Measurements from ENCODE around the gene ZNF646.

ZNF646 gene

GRCh38 chr16:31105677-31106213 is 31.5 kb downstream of the ZNF646 start:
- Histone ChIP-seq H2AFZ (ENCODE audit: low read depth, low read length, severe bottlenecking) (peak overlapping the region; percentile 89), H3F3A (ENCODE audit: insufficient read depth) (0 out of 2 replicates have a peak, but pooled peaks cover 11% of the 10 kb centered on the region), H3K4me2 (ENCODE audit: low read depth, low read length, poor library complexity, severe bottlenecking) (peak overlapping the region; percentile 10), H3K9ac (ENCODE audit: low read length) (peak overlapping the region; percentile 35; the same call in 1 of the 2 replicates), H3K79me2 (ENCODE audit: insufficient read depth, low read length) (0 out of 2 replicates have a peak, but pooled peaks cover 7% of the 10 kb centered on the region), H3K27ac (ENCODE audit: low read depth, low read length) (no peak overlapping the region), H3K9me3 (ENCODE audit: insufficient read depth, low read length) (no peaks in the 10 kb centered on the region), H3K36me3 (ENCODE audit: low read length) (no peaks in the 10 kb centered on the region), H4K20me1 (ENCODE audit: low read depth, low read length) (no peaks in the 10 kb centered on the region), H3K27me3 (ENCODE audit: low read length) (no peaks in the 10 kb centered on the region), H3K9me2 (replicated peaks; ENCODE audit: insufficient read depth, low read length) (no peaks in the 10 kb centered on the region), H3K4me3 (ENCODE audit: insufficient read depth, low read length, poor library complexity, severe bottlenecking) (no peak overlapping the region)
- TF ChIP-seq EZH2phosphoT487 (conservative IDR thresholded peaks at IDR 0.05; ENCODE audit: low read length) (no peak), CTCF (IDR thresholded peaks at IDR 0.05; ENCODE audit: insufficient read depth, low read length, poor library complexity, severe bottlenecking) (peak; percentile 41)

- Histone ChIP-seq H3K9me2 (replicated peaks; ENCODE audit: insufficient read depth, low read length) (no peaks in the 10 kb centered on the region), H3K27me3 (ENCODE audit: low read length) (no peaks in the 10 kb centered on the region), H3K9ac (ENCODE audit: low read length) (0 out of 2 replicates have a peak overlapping the region, but pooled peaks have one; percentile 86), H3K4me2 (ENCODE audit: low read depth, low read length, poor library complexity, severe bottlenecking) (peak overlapping the region; percentile 98), H3K27ac (ENCODE audit: low read depth, low read length) (0 out of 2 replicates have a peak overlapping the region, but pooled peaks have one; percentile 28), H3K36me3 (ENCODE audit: low read length) (no peaks in the 10 kb centered on the region), H3K4me3 (ENCODE audit: insufficient read depth, low read length, poor library complexity, severe bottlenecking) (no peak overlapping the region), H4K20me1 (ENCODE audit: low read depth, low read length) (no peaks in the 10 kb centered on the region), H3K79me2 (ENCODE audit: insufficient read depth, low read length) (0 out of 2 replicates have a peak, but pooled peaks cover 7% of the 10 kb centered on the region), H3F3A (ENCODE audit: insufficient read depth) (0 out of 2 replicates have a peak, but pooled peaks cover 11% of the 10 kb centered on the region), H2AFZ (ENCODE audit: low read depth, low read length, severe bottlenecking) (no peak overlapping the region), H3K9me3 (ENCODE audit: insufficient read depth, low read length) (no peaks in the 10 kb centered on the region)
- TF ChIP-seq EZH2phosphoT487 (conservative IDR thresholded peaks at IDR 0.05; ENCODE audit: low read length) (no peak), CTCF (IDR thresholded peaks at IDR 0.05; ENCODE audit: insufficient read depth, low read length, poor library complexity, severe bottlenecking) (no peak)
Measured at GRCh38 chr16:31106509-31107464, 32.6 kb downstream of the ZNF646 start.

- Histone ChIP-seq H3K4me3 (ENCODE audit: insufficient read depth, low read length, poor library complexity, severe bottlenecking) (peak overlapping the region; percentile 74), H3K4me2 (ENCODE audit: low read depth, low read length, poor library complexity, severe bottlenecking) (peak overlapping the region; percentile 98), H3K79me2 (ENCODE audit: insufficient read depth, low read length) (0 out of 2 replicates have a peak, but pooled peaks cover 7% of the 10 kb centered on the region), H3F3A (ENCODE audit: insufficient read depth) (0 out of 2 replicates have a peak, but pooled peaks cover 11% of the 10 kb centered on the region), H3K27me3 (ENCODE audit: low read length) (no peaks in the 10 kb centered on the region), H3K9me3 (ENCODE audit: insufficient read depth, low read length) (no peaks in the 10 kb centered on the region), H3K36me3 (ENCODE audit: low read length) (no peaks in the 10 kb centered on the region), H3K9me2 (replicated peaks; ENCODE audit: insufficient read depth, low read length) (no peaks in the 10 kb centered on the region), H3K9ac (ENCODE audit: low read length) (peak overlapping the region; percentile 86), H4K20me1 (ENCODE audit: low read depth, low read length) (no peaks in the 10 kb centered on the region), H3K27ac (ENCODE audit: low read depth, low read length) (peak overlapping the region; percentile 28), H2AFZ (ENCODE audit: low read depth, low read length, severe bottlenecking) (peak overlapping the region; percentile 74)
- TF ChIP-seq EZH2phosphoT487 (conservative IDR thresholded peaks at IDR 0.05; ENCODE audit: low read length): no peak
Measured at GRCh38 chr16:31107465-31107867, 33.2 kb downstream of the ZNF646 start.

All from SU-DHL-6 (cell line).